ENCODE results near the gene ASTN2.
"Not testable (repeated sequence)": the region's sequence is repeated elsewhere in the genome, so short reads cannot be mapped to it uniquely, and the experiment has no call there.

The ASTN2 gene

DNA sequence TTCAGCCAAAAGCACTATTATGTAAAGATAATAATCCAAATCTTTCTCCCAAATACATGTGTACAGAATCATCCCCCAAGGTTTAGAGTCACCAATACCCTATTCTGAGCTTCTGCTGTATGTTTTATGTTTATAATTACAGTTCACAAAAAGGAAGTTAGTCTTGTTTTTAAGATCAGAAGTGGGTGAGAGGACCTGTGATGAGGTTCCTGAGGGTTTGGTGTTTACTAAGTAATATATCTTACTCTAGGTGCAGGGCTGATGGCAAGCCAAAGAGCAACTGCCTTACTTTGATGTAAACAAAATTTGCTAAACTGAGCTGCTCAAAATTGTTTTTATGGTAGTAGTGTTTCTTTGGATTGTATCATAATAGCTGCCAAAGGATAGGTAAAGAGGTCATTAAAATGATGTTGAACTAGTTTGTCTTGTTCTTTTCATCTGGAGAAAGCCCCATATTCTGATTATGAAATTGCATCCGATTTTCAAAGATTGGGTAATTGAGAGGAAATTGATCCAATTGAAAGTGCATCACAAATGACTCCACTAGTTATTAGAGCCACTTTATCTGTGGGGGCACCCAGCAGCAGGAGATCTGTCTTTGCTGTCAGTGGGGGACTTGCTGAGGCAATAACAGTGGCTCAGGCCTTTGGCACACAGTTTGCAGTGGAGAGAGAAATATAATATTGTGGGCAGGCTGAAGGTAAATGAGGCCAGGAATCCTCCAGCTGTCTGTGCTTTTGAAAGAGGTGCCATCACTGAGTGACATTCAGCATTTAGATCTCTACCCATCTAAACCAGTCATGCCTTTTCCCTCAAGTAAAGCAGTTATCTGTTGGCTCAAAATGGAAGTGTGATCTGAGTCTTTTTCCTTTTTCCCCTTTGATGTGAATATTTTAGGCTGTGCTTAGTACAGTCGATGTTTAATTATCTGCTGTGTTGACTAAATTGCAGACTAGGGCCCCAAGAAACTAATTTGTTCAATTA, 713.7 kb downstream of the ASTN2 start:
- DNase-seq (ENCODE audit: low read depth in 2 of 2) = no peak

DNA sequence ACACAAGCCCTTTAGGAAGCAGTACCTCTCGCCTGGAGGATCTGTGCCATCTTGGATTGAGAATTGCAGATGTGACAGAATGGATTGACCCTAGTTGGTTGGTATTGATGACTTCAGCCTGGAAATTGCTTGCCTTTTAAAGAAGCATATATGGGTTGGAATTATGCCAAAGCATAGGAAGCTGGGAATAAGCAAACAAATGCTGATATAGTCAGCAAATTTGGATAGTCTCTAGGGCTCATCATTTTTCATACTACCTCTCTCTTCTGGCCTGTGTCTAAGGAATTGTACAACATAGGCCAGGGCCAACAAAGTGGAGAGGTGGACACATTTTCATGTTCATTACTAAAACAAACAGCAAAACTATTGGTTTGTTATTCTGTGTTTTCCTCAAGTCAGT, 714.6 kb downstream of the ASTN2 start:
- DNase-seq (ENCODE audit: low read depth in 2 of 2) = no peak

DNA sequence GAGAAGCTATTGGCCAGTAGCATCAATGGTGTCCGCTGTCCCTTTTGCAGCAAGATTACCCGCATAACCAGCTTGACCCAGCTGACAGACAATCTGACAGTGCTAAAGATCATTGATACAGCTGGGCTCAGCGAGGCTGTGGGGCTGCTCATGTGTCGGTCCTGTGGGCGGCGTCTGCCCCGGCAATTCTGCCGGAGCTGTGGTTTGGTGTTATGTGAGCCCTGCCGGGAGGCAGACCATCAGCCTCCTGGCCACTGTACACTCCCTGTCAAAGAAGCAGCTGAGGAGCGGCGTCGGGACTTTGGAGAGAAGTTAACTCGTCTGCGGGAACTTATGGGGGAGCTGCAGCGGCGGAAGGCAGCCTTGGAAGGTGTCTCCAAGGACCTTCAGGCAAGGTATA, 717.0 kb downstream of the ASTN2 start:
- no peak for DNase-seq (ENCODE audit: low read depth in 2 of 2)

DNA sequence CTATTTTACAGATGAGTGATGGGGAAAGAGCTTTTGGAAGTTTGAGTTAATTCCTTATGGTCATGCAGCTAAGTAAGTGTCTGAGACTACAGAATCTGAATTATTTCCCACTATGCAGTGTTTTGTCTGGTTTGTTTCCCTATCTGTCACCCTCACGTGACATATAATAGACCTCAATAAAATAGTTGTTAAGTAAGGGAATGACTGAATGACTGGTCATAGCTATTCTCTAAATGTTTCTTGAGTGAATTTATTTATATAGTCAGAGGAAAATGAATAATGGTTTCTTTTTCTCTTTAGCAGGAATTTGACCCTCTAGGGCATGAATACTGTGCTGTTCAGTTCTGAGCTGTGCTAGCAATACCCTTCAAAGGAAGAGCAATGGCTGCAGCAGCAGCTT, 717.5 kb downstream of the ASTN2 start:
- DNase-seq (ENCODE audit: low read depth in 2 of 2) = no peak

DNA sequence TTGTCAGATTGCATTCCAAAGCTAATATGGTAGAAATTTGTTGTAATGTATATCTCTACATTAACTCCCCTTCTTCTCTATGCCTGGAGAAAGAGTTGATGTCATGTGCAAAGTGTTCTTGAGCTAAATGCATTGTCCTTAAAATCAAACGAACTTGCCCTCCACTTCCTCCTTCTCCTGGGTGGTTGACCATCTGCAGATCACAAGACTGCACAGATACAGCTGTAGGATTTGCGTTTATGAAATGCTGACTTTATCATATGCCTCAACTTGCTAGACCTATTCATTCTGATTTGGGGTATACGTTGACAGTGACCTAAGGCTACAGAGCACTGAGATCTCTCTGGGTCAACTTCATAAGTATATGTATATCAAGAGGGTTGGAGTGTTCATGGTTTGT, 719.4 kb downstream of the ASTN2 start:
- DNase-seq (ENCODE audit: low read depth in 2 of 2) = no peak

DNA sequence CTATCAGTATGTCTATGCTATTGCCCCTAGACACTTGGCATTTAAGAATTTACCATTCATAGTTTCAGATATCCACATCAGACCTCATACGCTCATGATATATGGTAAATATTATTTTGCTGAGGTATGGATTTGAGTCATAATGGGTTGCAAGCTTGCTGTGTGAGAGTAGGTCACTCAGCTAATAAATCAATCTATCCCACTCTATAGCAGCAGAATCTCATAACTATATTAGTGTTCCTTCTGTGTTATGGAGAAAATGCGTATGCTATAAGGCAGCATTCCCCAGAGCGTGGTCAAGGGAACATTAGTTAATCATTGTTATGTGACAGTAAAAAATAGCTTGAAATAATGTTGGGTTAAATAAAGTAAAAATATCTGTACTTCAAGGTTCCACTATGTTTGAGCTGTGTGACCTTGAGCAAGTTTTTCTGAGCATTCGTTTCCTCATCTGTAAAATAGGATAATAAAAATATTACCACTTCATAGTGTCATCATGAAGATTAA, 720.0 kb downstream of the ASTN2 start:
- no peak for DNase-seq (ENCODE audit: low read depth in 2 of 2)

DNA sequence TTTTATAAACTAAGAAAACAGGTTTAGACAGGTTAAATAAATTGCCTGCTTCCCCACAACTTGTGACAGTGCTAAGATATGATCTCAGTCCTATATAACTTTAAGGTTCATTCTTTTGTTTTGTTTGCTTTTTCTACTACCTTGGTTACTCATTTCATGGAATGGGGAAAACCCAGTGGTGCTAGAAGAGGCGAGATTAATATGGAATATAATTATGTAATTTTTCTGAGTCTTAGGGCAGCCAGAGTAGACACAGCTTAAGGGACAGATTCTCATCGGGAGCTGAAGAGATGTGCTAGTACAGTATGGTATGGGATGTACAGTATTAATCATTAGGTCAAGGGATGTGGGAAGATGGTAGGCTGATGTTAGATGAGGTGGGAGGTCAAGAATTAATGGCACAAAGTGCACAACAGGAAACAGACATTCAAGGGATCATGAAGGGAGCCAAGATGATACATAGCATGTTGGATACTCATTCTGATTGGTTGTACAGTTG, 721.6 kb downstream of the ASTN2 start:
- no peak for DNase-seq (ENCODE audit: low read depth in 2 of 2)

DNA sequence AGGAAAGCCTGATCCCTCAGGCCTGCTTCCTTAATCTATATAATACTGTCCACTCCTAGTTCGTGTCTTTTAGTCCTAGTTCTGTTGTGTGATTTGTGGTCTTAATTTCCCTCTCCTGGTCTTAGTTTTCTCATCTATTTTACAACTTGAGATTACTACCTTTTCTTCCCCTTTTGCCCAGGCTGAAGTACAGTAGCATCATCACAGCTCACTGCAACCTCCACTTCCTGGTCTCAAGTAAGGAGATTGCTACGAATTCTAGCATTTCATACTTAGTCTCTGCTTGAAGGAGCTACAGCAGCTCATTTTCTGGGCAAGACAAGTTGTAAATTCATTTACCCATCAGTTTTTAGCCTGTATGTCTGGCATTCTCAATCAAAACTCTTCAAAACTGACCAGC, 722.2 kb downstream of the ASTN2 start:
- no peak for DNase-seq (ENCODE audit: low read depth in 2 of 2)

DNA sequence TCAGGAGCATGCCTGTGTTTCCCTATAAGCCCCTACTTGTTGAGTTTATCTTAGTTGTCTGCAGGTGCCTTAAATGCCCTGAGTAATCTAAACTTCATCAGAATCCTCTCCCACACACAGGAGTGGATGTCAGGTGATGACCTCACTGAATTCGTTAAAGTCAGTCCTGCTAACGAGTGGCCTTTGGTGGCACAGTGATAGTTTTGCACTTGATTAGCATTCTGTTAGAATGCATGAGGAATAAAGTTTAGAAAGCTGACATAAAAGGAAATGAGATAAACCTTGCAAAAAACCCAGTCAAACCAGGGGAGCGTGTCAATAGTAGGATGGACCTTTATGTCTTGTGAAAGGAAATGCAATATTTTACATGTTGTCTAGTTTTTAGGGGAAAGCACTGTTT, 723.2 kb downstream of the ASTN2 start:
- DNase-seq (ENCODE audit: low read depth in 2 of 2) = no peak

DNA sequence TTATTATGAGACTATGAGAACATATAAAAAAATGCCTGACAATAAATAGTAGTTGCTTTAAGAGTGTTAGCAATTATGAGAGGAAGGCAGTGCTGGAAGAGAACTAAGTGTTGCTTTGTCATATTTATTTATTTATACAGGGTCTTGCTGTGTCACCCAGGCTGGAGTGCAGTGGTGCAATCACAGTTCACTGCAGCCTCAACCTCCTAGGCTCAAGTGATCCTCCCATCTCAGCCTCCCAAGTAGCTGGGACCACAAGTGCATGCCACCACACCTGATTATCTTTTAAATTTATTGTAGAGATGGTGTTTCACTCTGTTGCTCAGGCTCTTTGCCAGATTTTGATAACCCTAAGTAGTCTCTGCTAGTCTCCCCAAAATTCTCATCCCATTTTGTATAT, 724.1 kb downstream of the ASTN2 start:
- DNase-seq (ENCODE audit: low read depth in 2 of 2) = not testable (repeated sequence)

DNA sequence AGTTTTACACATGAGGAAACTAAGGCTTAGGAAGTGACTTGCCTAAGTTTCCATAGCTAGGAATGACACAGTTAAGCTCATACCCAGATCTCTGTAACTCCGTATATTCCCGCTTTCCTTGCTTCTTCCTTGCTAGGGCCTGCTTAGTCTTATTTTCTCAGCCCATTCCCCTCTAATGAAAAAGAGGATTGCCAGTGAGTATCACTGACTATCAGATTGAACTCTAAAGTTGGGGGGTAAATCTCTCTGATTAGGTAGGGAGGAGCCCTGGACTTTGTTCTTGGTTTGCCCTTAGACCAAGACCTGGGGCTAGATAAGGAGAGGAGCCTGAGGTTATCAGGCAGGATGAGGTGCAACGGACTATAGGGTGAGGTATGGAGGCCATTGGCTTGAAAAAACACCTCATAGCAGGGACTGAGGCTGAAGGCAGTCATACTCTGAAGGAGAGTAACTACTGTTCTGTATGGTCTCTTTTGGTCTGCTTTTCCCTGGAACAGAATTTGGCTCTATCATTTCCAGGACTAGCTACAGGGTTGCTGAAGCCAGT, 725.3 kb downstream of the ASTN2 start:
- no peak for DNase-seq (ENCODE audit: low read depth in 2 of 2)

DNA sequence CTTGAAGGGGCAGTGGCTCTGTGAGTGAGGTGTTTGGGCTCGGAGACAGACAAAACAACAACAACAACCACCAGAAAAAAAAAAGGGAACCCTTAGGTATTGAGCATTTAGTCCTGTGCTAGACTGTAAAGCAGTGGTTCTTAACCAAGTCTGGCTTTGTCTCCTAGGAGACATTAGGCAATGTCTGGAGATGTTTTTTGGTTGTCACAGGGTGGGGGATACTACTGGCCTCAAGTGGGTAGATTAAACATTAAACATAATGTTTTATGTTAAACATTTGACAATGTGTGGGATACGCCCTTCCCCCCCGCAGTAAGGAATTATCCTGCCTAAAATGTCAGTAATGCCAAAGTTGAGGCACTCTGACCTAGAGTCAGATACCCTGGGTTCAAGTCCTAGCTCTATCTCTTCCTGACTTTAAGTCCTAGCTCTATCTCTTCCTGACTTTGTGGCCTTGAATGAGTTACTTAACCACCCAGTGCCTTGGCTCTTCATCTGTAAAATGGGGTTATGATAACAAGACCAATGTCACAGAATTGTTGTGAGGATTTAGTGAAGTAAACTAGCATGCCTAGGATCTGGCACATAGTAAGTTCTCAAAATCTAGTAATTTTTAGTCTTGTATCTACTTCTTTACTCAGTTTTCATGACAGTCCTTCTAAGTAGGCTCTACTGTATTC, 725.9 kb downstream of the ASTN2 start:
- DNase-seq (ENCODE audit: low read depth in 2 of 2) = no peak

DNA sequence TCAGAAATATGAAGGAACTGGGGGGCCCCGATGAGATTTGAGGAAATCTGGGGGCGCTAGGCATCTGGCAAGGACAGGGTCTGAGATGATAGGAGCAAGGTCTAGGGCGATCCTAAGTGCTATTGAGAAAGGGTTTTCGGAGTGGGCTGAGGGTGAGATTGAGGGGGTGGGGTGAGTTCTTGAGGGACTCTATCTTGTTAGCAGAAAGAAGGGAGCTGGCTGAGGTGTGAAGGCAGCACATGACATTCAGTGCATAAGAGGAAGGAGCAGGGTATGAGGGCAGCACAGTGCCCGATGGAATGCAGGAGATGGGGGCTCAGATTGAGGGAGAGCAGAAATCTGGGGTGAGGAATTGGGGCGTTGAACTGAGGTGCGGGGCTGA, 727.1 kb downstream of the ASTN2 start:
- no peak for DNase-seq (ENCODE audit: low read depth in 2 of 2)

DNA sequence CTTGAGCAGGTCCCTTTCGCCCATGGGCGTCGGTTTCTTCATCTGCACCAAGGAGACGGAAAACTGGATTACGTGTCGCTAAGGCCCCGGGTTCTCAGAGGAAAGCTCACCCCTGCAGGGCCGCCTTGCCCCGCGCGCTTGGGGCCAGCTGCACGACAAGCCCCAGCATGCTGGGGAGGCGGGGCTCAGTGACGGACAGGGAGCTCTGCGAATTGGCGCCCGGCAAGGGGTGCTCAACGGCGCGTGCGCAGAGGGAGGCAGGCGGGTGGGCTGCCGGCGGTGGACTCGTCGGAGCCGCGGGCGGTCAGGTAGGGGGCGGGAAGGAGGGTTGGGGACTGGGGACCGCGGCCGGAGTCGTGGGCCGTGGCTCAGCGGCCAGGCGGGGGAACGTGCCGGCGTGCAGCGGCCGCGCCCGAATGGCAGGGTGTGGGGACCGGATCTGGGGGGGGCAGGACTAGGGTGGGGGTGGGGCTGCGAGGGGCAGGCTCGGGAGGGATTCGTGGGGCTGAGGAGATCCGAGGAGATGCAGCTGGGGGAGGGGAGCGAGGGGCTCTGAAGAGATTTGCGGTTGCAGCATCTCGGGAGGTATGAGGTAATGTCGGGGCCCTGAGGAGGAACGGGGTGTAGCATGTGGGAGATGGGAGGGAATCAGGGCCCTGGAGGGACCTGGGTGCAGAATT, 727.6 kb downstream of the ASTN2 start, which contains the start of gene TRIM32:
Gene TRIM32 (plus strand): TSS at position 232 of the 680 bp plus-strand sequence. CDS start 10,438 bp downstream, outside the sequence.
- DNase-seq (ENCODE audit: low read depth in 2 of 2) = peak; percentile 86 to 95

DNA sequence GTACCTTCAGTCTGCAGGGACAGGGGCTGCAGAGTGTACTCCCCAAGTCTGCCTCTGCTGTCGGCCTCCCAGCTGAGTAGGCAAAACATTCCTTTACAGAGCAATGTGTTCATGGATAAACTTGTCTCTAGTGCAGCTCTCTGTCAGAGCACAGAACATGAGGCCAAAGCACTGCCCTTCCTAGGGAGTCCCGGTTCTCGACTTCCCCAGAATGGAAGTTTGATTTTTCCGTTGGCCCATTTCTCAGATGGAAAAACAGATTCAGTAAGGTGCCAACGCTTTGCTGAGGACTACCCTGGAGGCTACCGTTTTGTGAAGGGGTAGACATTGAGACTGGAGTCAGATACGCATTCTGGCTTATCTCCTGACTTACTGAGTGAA, 728.2 kb downstream of the ASTN2 start:
- DNase-seq (ENCODE audit: low read depth in 2 of 2) = no peak

DNA sequence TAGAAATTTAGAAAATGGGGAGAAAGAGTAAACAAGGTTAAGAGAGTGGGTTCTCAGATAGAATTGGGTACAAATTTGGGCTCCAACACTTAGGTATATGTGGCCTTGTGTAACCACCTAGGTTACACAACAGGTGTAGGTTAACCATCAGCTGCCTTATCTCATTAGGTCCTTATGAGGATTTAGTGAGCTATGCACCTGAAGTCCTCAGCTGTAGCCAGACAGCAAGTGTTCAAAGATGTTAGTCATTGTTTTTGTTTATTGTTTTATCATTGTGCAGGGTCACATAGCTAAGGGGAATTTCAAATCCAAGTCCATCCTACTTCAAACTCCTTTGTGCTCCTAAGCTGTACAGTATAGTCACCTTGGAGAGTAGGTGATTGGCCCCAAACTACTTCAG, 728.7 kb downstream of the ASTN2 start:
- no peak for DNase-seq (ENCODE audit: low read depth in 2 of 2)

DNA sequence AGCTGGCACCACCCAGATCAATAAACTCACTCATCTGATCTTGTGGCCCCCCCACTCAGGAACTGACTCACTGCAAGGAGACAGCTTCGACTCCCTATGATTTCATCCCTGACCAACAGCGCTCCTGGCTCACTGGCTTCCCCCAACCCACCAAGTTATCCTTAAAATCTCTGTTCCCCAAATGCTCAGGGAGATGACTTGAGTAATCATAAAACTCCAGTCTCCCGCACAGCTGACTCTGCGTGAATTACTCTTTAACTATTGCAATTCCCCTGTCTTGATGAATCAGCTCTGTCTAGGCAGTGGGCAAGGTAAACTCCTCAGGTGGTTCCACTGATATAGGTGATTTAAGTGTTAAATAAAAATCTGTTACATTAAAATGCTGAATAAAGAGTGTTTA, 729.7 kb downstream of the ASTN2 start:
- DNase-seq (ENCODE audit: low read depth in 2 of 2) = no peak

DNA sequence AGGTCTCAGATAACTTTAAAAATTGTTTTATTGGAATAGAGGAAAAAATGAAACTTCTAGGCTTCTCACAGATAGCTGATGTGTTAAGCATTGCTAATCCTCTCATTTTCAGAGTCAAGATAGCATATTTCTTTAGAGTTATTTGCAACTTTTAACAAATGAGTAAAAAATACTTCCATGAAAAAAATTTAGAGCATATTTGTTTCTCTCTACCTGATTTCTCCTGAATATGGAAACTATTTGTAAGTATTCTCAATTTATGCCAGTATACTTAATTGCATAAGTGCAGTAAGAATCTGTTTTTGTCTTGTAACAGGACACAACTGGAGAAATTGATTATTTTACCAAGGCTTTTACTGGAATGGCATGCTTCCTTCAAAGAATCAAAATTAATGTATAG, 731.3 kb downstream of the ASTN2 start:
- DNase-seq (ENCODE audit: low read depth in 2 of 2) = no peak

DNA sequence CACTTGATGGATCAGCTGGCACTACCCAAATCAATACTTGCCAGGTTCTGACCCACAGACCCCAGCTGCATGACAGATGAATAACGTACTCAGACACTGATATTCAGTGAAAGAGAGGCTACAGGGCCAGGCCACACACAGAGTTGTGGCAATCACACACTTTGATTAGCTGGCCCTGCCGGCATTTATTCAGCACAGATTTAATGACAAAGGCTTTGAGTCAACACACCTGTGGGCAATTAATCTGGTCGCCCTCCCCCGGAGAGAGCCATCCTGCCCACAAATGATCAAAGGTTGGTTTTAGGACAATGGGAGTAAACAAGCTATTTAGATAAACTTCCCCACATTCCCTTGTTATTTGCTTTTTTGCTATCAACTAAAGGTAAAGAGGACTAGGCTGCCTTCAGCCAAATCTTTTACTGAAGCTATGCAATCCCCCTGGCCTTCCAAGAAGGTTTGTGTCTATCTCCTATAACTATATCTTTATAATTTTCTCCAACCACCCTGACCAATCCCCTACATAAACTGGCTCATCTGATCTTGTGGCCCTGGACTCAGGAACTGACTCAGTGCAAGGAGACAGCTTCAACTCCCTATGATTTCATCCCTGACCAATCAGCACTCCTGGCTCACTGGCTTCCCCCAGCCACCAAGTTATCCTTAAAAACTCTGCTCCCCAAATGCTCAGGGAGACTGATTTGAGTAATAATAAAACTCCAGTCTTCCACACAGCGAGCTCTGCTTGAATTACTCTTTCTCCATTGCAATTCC, 740.5 kb downstream of the ASTN2 start:
- DNase-seq (ENCODE audit: low read depth in 2 of 2) = no peak

DNA sequence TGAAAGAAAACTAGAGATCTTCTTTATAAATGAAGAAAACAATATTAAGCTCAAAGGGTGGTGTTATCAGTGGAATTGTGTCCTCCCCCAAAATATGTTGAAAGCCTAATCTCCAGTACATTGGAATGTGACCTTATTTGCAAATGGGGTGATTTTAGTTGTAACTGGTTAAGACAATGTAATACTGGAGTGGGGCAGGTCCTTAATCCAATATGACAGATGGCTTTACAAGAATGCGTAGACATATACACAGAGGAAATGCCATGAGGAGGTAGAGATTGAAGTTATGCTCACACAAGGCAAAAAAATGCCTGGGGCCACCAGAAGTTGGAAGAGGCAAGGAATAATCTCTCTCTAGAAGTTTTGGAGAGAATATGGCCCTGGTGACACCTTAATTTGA, 741.5 kb downstream of the ASTN2 start:
- DNase-seq (ENCODE audit: low read depth in 2 of 2) = no peak

DNA sequence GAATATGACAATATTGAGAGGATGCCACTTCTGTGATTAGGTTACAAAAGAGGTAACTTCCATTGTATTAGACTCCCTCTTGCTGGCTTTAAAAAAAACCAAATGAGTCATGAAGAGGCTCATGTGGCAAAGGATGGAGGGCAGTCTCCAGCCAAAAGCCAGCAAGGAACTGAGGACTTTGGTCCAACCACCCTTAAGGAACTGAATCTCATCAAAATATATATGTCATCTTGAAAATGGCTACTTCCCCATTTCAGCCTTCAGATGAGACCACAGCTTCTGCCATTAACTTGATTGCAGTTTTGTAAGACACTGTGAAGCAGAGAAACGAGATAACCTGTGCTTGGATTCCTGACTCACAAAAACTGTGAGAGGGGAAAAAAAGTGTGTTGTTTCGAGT, 743.3 kb downstream of the ASTN2 start:
- no peak for DNase-seq (ENCODE audit: low read depth in 2 of 2)
